Measurements from ENCODE around the gene WLS. TPM values are rescaled to one million over a fixed set of nuclear protein-coding genes. Genes with fewer than 3 reads are reported as not detected.

WLS gene
- total RNA-seq, 1 donor from 2014 or later: 186 TPM

DNA sequence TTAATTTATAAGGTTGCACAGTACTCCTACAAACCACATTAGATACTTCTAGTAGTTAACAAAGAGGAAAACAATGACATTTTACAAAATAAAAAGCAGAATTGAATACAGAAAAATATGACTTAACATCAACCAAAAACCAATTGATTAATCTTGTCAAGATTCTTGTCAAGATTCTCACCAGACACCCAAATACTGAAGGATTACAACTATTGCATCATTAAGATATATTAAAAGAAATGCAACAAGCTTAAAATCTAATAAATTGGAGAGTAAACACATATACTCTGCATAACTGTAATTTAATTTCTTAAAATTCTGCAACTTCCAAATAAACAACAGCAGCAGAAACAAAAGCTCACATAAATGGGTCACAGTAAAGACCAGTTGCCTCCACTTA lies 4.7 kb downstream of the WLS start:
- no peak for DNase-seq (ENCODE audit: low spot score)

DNA sequence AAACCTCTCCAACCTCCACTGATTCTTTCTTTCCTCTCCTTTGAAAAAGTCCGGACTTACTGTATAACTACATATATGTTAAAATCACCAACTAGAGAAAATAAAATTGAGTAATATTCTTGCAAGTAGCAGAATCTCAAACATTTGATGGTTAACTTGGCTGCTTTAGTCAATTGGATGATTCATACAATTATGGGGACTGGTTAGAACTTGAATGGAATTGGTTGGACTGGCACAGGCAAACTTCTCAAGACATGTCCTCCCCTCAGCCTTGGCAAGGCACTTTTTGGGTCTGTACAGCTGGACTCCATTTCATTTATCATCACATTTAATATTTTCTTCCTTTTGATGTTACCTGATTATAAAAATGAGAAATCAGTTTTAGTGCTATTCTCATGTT lies 6.5 kb downstream of the WLS start:
- no peak for DNase-seq (ENCODE audit: low spot score)

DNA sequence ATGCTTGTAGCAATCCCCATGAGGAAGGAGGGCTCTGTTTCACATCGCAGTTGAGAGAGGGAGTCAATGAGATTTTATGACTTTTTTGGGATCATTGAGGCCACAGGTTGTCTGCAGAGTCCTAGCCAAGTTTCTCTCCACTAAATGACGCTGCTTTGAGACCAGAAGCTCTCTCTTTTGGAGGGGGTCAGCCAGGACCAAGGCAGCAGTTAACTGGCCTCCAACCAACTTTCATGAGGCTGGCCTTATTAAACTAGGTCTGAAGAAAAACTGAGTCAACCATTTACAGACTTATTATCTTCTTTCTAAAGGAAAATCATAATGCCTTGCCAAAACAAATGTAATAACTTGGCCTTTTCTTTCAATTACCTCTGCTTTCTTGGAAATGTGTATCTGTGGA lies 8.6 kb downstream of the WLS start:
- no peak for DNase-seq (ENCODE audit: low spot score)

DNA sequence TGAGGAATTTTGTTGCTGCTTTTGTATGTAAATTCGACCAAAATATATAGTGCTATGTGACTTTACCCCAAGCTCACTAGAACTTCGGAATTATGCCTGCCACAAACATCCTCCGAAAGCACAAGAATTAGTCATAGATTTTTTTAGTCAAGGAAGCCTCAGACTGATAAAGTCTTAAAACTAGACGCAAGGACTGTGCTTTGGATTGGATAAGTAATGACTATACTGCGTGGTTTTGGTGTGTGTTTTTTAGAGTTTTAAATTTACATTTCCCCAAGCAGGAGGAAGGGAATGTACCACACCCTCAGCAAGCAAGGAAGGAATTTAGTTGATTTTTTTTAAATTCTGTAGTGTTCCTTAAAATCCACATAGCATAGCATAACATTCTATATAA lies 10.3 kb downstream of the WLS start:
- DNase-seq (ENCODE audit: low spot score): no peak

DNA sequence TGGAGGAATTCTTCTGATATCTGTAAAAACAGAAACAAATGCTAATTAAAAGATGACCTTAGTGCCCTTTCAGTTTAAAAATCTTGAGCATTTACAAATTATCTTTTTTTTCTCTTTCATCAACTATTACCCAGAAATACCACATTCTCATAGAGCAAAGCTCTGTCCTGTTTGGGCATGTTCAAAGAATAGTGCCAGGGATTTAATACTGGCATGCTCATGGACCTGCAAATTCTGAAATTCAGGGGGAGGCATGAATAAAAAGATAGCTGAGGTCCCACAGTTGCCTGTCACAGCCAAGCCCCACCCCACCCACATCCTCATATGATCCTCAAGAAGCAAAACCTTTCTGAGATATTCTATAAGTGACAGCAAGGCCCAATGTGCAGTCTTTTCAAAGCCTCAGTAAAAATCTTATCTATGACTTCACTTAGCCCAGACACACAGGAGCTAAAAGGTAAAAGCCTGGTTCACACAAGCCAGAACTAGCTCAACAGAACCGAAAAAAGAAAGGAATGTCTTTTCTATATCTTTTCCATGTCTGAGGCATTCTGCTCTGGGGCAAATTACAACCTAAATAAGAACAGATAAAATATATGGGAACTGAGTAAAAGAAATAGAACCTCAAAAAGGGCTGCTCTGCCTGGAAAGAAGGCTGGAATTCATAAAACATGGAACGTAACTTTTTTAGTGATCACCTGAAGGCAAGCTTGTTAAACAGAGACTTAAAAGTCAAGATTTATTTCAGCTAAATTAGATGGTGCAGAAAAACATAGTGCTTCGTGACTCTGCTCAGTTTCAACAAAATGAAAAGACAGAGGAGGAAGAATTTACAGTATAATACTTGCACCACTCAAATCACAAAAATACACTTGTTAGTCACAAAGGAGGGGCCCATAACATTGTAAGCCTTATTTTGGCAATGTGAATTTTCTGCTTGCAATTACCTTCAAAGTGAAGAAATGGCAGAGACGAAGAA lies 11.0 kb downstream of the WLS start:
- DNase-seq (ENCODE audit: low spot score): no peak

DNA sequence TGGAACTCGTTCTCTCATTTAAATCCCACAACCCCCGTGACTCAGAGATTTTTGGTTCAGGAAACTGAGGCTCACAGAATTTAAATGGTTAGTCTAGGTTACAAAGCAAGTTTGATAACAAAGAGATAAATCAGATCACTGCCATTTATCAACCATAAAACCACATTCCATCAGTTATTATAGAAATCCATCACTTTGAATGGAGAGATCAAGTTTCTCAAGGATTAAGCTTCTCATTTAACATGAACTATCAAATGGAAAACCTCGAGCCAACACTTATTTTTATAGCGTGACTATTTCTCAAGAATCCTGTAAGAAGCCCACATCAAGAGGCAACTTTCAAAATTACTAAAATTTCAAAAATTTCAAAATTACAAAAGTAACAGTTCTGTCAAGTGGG lies 11.9 kb downstream of the WLS start:
- no peak for DNase-seq (ENCODE audit: low spot score)

DNA sequence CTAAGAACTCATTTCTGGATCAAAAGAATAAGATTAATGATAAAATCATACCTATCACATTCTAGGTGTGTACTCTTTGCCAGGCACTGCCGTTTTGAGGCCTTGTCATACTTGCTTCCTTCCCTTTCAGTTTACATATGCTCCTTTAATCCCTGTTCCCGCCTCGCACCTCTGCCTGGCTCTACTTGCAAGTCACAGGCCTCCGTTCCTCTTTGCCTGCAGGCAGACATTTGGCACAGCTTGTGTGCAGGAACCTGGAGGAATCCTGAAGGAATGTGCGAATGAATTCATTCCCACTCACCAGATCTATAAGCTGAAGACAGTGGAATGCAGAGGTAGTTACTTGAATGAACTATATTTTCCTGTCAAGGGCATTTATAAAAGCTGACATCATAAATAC lies 13.8 kb downstream of the WLS start:
- no peak for DNase-seq (ENCODE audit: low spot score)

DNA sequence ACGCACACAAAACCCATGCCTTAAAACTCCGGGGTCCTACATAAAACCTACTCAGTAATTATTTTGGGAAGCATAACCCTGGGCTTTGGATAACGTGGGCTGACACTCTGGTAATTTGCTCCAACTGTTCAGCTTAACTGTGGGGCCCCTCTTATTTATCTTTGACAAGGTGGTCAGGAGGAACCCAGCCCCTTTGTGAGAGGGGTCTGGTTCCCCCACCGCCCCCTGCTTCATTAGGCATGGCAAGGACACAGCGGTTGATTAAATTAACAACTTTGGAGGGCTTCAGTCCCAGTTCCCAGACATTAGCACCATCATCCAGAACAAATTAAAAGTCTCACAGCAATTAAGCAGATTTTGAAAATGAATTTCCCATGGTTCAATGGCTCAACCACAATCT lies 14.7 kb downstream of the WLS start:
- no peak for DNase-seq (ENCODE audit: low spot score)

DNA sequence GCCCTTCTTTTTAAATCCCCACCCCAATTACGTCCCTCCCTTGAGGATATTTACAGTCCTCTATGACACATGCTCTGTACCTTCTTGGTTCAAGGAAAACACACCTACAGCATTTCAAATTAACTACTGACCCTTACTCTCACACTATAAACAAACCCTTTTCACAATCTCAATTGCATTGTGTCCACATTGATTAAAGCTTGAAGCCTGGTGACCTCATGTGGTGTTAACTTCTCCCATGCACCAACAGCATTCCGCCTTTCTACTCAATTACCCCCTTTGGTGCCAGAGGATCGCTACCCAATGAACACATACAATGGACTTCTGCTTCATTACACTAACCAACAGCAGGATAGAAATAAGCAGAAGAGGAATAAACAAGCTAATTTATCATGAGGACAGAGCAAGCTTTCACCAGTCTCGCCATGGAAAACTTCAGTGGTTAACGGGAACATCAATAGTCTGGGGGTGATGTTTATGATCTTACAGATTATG lies 15.2 kb downstream of the WLS start:
- DNase-seq (ENCODE audit: low spot score): no peak

DNA sequence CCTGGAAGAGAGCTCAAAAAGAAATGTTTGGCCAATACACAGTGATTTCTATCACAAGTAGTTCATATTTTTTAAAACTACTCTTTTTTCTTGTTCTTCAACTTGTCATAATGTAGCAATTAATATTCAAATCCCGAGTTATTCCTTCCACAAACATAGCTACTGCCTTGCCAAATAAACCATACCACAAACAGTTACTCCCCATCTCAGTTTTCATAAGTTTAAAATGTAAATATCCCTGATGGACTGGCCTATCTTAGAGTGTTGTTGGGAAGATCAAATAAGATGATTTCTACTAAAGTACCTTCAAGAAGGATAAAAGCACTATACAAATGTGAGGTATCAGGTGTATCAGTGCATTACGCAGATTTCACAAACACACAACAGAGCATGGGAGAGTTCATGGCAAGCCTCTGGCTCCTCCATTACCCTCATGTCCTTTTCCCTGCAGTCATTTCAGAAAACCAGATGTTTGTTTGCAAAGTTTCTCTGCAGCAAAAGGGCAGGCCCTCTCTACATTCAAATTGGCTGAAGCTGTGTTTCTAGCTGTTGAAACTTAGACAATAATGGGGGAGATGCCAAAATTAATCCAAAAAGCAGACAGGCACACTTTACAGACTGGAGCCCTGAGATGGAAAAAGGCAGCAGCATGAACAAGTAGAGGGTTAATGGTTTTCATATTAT lies 16.1 kb downstream of the WLS start:
- DNase-seq (ENCODE audit: low spot score): no peak

DNA sequence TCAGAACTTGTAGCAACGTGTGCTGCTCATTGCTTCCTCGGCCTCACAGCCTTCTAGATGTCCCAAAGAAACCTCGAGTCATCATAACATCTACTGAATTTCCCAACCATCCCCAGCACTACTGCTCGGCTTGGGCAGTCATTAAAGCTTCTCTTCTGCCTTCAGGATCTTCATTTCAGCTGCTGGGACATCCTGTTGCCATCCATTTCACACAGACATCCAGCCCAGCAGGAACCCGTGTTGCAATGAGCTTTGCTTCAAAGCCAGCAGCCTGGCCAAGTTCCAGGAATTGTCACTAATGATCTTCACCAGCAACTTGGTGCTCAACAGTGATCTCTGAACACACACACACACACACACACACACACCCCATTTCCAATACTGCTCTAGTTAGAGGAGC lies 18.5 kb downstream of the WLS start:
- DNase-seq (ENCODE audit: low spot score): peak; percentile 86

DNA sequence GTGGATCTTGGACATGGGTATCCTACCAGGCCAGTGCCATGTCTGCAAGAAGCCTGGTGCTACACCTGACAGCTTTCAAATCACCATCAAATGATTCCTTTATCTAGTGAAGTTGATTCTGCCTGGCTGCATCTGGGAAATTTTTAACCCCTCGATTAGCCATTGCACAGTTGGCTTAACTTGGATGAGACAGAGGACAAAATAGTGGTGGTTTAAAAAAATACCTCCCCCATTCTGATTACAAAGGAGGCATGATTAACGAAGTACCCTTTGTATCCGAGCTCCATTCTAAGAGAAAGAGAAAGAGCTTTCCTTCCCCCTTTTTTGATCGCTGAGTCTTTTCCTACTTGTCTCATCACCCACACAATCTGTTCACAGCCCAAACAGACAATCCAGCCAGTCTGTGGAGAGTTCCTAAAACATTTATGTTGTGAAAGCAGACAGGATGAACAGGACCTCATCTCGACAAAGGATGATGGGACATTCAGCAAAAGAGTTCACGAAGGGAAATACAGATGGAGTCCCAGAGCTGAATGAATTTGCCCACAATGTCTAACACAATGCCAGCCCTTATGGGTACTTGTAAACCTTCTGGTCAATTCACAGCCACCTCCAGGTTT lies 20.5 kb downstream of the WLS start:
- DNase-seq (ENCODE audit: low spot score): no peak

DNA sequence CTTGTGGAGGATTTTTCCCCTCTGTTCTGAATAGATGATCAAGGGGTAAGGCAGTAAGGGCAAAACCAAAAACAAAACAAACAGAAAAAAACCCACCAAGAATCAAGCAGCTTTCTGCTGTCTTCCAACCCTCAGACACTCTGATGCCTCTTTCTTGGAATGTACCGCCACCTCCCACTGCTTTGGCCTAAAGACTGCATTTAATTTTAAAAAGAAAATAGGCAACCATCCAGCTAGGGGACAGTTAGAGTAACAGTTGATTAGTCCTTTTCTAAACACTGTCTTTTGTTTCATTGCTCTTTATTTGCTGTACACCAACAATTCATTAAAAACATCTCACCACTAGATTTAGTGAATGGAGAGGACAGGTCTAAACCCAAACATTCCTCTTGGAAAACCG lies 21.5 kb downstream of the WLS start:
- no peak for DNase-seq (ENCODE audit: low spot score)

DNA sequence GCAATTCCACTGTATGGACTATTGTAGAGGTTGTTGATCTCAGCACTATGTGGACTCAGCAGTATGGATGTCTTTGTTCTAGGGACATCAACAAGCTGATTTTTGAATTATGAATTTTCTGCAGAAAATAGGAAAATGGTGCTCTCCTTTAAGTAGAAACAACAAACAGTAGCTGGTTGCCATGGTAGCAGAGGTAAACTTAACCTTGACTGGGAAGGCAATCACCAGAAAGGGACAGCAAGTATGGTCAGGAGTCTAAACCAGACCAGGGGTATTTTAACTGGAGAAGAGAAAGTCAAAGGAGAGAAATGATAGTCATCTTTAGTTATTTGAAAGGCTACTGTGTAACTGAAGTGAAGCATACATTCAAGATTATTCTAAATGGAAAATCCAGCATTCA lies 22.3 kb downstream of the WLS start:
- DNase-seq (ENCODE audit: low spot score): no peak

DNA sequence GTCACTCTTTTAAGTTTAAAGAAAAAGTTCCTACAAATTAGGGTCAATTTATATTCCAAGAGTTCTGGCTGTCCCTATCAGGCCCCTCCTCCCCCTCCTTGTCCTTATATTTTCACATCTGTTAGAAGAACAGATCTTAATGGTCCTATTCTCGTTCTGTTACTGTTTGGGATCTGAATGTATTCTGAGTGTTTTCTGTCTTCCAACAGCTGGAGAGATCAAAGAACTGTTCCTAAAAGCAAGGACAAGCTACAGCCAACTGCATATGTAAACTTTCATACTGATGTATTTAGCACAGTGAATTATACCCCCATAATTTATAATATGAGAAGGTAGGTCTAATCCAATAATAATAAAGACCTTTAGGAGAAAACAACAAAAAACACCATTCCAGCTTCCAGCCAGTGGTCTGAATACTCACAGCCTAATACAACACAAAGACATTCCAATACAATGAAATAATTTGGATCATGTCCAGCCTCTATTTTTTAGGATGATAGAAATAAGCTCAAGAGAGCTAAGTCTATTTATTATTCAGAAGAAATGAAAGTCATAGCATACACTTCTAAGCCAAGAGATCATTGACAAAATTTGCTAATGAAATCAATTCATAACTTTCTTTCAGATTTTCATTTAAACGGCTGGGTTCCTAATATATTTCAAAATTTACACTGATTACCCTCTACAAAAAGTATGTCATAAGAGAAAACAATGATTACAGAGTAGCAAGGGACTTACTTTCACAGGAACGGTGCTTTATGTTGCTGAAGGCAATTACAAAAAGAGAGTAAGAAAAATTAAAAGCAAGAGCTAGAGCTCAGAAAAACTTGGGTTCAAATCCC lies 25.3 kb downstream of the WLS start:
- no peak for DNase-seq (ENCODE audit: low spot score)

DNA sequence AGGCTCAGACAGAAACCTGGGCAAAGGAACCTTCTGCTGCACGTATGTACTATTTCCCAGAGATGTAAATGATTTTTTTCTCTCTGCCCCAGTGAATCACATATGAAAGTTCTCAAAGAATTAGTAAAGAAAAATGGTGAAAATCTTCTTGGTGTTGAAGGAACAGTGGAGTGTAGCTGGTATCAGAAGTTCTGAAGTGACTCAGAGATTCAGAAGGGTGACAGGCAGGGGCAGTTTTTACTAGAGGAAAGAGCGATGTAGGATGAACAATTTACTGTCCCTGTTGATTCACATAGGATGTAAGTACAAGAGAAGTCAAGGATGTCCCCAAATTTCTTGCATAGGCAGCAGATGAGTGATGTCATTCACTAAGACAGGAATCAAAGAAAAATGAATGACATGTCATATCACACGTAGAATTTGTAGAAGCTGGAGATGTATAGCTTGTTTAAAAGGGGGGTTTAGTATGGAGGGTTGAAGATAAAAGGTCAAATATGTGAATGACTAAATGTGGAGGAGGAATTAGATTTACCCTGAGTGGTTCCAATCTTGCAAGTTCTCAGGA lies 26.4 kb downstream of the WLS start:
- no peak for DNase-seq (ENCODE audit: low spot score)

DNA sequence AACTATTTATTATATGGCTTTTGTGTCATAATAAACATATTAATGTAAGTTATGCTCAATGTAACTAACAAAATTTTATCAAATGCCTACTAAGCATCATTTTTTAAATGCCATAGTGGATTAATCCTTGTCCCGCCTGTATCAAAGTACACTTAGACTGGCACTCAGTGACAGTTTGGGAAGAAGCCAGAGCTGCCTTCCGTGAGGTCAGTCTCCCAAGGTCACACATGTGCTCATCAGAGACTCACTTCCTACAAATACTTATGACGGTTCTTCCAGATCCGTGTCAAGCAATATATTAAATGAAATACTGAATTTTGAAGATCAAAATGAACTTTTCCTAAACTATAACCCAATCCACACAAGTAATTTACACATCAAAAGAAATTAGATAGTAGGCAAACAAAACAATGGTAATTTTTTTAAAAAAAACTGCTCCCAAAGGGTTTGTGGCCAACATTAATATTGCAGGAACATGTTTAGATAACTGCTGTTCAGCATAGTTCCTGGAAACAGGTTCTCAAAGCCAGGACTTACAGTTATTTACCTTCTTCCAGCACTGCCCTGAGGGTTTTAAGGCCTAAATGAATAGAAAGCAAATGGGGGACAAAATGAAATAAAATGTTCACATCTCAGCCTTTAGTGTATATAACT lies 27.2 kb downstream of the WLS start:
- no peak for DNase-seq (ENCODE audit: low spot score)

DNA sequence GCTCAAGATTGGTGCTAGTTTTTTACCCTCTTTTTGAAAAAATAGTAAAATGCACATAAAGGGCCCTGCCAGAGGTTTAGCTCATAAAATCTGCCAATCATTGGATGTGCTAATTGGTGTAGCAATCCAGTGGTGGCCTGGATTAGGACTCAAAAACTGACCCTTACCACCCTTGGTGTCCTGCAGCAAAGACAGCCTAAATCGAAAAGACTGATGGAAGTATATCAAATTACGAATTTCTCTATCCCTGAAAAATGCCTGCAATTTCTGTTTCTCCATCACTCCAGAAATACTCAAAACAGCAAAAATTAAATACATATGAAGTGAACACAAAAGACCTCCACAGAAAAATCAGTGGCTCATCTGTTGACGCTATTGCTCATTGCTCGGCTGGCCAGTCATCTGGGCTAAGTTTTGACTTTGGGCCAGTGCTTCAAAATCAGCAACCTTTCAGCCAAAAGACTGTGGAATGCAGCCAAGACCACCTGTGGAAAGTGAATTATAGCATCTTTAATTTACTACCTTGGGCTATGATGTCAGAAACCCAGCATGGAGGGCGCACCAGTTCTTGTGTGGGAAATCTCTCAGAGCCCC lies 30.0 kb downstream of the WLS start:
- DNase-seq (ENCODE audit: low spot score): no peak

DNA sequence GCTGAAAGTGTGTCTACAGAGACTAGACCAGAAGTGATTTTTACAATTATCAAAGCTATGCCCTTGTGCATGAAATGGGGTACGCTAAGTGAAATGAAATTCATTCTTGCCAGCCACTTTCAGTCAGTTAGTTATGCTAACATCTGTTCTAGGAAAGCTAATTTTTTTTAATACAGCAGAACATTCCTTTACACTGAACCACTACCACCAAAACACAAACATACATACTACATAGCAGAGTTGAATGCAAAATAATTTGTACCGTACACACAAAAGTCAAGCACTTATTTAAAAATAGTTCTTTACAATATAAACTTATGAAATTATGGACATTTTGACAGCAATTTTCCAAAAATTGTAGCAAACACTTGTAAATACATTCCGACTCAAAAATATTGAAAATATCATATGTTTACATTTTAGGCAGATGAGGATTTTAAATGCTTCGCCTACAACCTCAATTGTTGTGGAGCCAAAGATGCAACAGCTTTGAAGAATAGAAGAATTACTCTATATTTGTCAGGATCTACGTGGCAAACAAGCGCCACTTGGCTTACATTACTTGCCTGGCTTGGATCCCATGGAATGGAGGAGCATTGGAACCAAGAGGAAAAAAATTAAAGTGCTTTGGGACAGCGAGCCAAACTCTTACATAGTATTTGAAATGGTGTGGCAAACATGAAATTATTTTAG lies 30.6 kb downstream of the WLS start:
- no peak for DNase-seq (ENCODE audit: low spot score)

DNA sequence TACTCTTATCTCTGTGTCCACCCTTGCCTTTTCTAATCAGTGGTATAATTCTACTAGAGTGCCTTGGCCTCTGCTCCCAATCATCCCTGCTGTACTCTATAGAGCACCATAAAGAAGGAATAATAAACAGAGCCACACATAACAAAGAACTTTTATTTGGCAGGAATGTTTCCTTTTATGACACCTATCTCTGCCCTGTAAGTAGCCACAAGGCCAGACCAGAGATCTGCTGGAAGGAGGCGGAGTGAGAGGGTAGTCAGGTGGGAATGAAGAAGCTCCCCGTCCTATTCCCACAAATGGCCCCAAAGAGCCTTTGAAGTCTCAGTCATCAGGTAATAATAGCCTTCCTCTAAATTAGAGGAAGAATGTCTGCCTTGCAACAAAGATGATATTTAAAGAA lies 32.7 kb downstream of the WLS start:
- no peak for DNase-seq (ENCODE audit: low spot score)
